NT2/D1 (cell line): ENCODE results near the gene PRG3.
"Not testable (repeated sequence)": the region's sequence is repeated elsewhere in the genome, so short reads cannot be mapped to it uniquely, and the experiment has no call there.

ENCODE experiments used
- SUZ12 ChIP-seq: IDR thresholded peaks from 2 replicates; pipeline ENCODE4 v1.6.1; 2011; ENCODE audit not compliant: insufficient read length, insufficient read depth; ENCODE audit errors: extremely low read depth
- YY1 ChIP-seq: IDR thresholded peaks from 2 replicates; pipeline ENCODE4 v1.6.1; 2011; ENCODE audit not compliant: insufficient read length, insufficient read depth
- ZNF274 ChIP-seq: IDR thresholded peaks from 2 replicates; pipeline ENCODE4 v1.6.1; 2011; ENCODE audit warnings: mild to moderate bottlenecking, low read depth, low read length

GRCh38 chr11:57336856-57337255, 44.1 kb downstream of the PRG3 start:
- TF ChIP-seq YY1, ZNF274, SUZ12: not testable (repeated sequence)
